Breast epithelium (tissue), 4 donors: ENCODE measurements around the gene C1QTNF6. TPM values are rescaled to one million over a fixed set of nuclear protein-coding genes. Genes with fewer than 3 reads are reported as not detected.
"Not testable (repeated sequence)": the region's sequence is repeated elsewhere in the genome, so short reads cannot be mapped to it uniquely, and the experiment has no call there.

Experiments used
- DNase-seq, 2 donors: peaks; one replicate each; pipeline ENCODE4 v3.0.0-alpha.2; 2019; ENCODE audit warnings: low spot score in 2 of 2
- H3K27ac ChIP-seq, 2 donors: fragments of 200-600 bp; sonication (generic) in 1 of 2; one replicate each; pipeline ENCODE4 v1.5.1; 2016 to 2019; ENCODE audit warnings: mild to moderate bottlenecking in 1 of 2
- H3K27me3 ChIP-seq, 2 donors: fragments of 200-600 bp; sonication (generic) in 1 of 2; one replicate each; pipeline versions ENCODE4 v1.5.1 to v1.6.0; 2017 to 2019; ENCODE audit warnings: control low read depth in 1 of 2, mild to moderate bottlenecking in 1 of 2
- H3K36me3 ChIP-seq: fragments of 200-600 bp; one replicate; pipeline ENCODE4 v1.5.1; 2019
- H3K4me1 ChIP-seq, 2 donors: fragments of 200-600 bp; sonication (generic); one replicate each; pipeline ENCODE4 v1.5.1; 2016 to 2019; ENCODE audit warnings: control low read depth in 1 of 2
- H3K4me3 ChIP-seq, 3 donors: fragments of 200-600 bp; sonication (generic); 1 replicate in 2 of 3; 2 replicates in 1 of 3; pipeline ENCODE4 v1.5.1; 2016 to 2019; ENCODE audit warnings: mild to moderate bottlenecking in 3 of 3, moderate library complexity in 2 of 3
- H3K9me3 ChIP-seq, 2 donors: fragments of 200-600 bp; sonication (generic) in 1 of 2; one replicate each; pipeline ENCODE4 v1.5.1; 2016 to 2019; ENCODE audit warnings: control low read depth in 1 of 2
- POLR2A ChIP-seq: fragments of 450-650 bp; IDR thresholded peaks from one replicate; pipeline ENCODE4 v1.6.1; 2016; ENCODE audit warnings: antibody characterized with exemption, mild to moderate bottlenecking, moderate library complexity
- POLR2AphosphoS5 ChIP-seq, 3 donors: sonication (generic); formaldehyde crosslinking; IDR thresholded peaks; one replicate each; pipeline ENCODE4 v1.6.1; 2017; ENCODE audit warnings: antibody characterized with exemption in 3 of 3
- intact Hi-C: fragments of 100-400 bp; cut with DNase I; formaldehyde crosslinking; loops from one replicate; pipeline ENCODE4 v1.15.1; 2023; ENCODE audit warnings: low total_unique reads
- total RNA-seq, 3 donors: library from RNA; depleted of rRNA; stranded (reverse); fragments of >200 nt; gene quantifications; one replicate each; pipeline ENCODE4 v1.1.0, GENCODE V29; 2016
- TF ChIP-seq, protein P1 (sequence below), 3 donors: fragments of 450-650 bp; IDR thresholded peaks; one replicate each; pipeline ENCODE4 v1.5.1; 2016 to 2017; ENCODE audit warnings: antibody characterized with exemption in 3 of 3, mild to moderate bottlenecking in 3 of 3, moderate library complexity in 3 of 3

C1QTNF6 gene
- total RNA-seq, 3 donors from 2014 or later = 2.2 to 3.6 (median 3.5) TPM

DNA sequence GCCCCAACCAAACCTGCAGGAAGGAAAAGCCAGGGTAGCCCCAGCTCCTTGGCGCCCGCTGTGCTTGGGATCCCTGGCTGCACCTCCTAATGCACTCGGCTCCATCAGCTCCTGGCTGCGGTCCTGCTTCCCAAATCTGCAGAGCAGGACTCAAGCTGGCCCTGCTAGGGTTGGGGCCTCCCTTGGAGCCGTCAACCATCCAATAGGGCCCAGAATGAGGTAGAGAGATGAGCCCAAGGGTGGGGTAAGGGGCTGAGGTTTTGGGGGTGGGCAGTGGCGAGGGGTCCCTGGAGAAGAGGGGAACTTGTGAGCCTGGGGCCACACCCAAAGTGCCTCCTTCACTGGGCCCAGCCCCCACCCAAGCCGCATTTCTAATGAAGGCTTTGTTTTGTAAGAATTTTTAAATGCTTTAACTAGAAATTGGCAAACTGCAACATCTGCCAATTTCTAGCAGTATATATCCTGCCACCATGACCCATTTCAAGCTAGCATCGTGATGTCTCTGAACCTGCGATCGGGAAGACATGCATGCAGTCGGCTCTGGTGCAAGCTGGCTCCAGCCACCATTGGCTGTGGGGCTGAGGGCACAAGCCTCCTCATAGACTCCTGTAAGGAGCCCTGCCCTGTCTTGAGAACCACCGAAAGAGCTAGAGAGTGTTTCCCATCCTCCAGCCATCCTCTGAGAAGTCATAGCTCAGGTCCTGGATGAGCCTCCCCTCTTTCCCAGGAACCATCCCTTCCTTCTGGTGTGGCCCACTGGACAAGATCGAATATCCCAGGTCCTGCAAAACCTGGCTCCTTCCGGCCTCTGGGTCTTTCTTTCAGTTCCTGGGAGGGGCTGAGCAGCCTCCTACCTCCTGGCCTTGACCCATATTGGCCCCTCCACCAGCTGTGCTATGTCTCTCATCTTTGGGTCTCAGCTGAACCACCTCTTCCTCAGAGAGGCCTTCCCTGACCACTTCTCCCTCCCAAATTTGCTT, 15.5 kb downstream of the C1QTNF6 start:
- TF ChIP-seq, protein P1, sequence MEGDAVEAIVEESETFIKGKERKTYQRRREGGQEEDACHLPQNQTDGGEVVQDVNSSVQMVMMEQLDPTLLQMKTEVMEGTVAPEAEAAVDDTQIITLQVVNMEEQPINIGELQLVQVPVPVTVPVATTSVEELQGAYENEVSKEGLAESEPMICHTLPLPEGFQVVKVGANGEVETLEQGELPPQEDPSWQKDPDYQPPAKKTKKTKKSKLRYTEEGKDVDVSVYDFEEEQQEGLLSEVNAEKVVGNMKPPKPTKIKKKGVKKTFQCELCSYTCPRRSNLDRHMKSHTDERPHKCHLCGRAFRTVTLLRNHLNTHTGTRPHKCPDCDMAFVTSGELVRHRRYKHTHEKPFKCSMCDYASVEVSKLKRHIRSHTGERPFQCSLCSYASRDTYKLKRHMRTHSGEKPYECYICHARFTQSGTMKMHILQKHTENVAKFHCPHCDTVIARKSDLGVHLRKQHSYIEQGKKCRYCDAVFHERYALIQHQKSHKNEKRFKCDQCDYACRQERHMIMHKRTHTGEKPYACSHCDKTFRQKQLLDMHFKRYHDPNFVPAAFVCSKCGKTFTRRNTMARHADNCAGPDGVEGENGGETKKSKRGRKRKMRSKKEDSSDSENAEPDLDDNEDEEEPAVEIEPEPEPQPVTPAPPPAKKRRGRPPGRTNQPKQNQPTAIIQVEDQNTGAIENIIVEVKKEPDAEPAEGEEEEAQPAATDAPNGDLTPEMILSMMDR (IDR thresholded peaks at IDR 0.05) = no peak
- TF ChIP-seq POLR2A (no peak), POLR2AphosphoS5 (IDR thresholded peaks at IDR 0.05) (no peak)
- DNase-seq = peak in 1 of 2 donors; percentile 38
- Histone ChIP-seq H3K27ac (no peak overlapping the region), H3K9me3 (no peaks in the 10 kb centered on the region), H3K36me3 (no peaks in the 10 kb centered on the region), H3K4me1 (peaks cover 14 to 19% of the 10 kb centered on the region in 2 donors), H3K4me3 (no peak overlapping the region), H3K27me3 (no peaks in the 10 kb centered on the region)
- intact Hi-C loops = no loop called here

DNA sequence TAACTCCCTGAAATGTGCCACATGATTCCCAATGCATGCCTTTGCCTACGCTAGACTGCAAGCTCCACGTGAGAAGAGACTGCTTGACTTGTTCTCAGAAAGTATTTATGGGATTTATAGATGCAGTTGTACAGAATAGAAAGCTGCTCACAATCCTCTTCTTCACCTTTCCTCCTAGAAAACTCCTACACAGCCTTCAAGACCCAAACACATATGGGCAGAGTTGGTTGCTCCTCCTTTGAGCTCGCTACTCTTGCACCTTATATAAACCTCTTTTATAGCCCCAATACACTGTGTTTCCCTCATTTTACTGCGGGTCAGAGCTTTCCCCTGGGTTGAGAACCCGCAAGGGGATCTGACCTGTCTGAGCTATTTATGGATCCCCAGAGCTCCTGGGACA, 16.4 kb downstream of the C1QTNF6 start:
- no peak for DNase-seq
- intact Hi-C loops = no loop called here
- H3K27ac ChIP-seq = no peak overlapping the region
- no peaks in the 10 kb centered on the region for H3K36me3 ChIP-seq
- TF ChIP-seq POLR2A = no peak
- no peaks in the 10 kb centered on the region for H3K27me3 ChIP-seq
- no peak overlapping the region for H3K4me3 ChIP-seq
- peaks cover 8 to 13% of the 10 kb centered on the region in 2 donors for H3K4me1 ChIP-seq
- no peaks in the 10 kb centered on the region for H3K9me3 ChIP-seq

DNA sequence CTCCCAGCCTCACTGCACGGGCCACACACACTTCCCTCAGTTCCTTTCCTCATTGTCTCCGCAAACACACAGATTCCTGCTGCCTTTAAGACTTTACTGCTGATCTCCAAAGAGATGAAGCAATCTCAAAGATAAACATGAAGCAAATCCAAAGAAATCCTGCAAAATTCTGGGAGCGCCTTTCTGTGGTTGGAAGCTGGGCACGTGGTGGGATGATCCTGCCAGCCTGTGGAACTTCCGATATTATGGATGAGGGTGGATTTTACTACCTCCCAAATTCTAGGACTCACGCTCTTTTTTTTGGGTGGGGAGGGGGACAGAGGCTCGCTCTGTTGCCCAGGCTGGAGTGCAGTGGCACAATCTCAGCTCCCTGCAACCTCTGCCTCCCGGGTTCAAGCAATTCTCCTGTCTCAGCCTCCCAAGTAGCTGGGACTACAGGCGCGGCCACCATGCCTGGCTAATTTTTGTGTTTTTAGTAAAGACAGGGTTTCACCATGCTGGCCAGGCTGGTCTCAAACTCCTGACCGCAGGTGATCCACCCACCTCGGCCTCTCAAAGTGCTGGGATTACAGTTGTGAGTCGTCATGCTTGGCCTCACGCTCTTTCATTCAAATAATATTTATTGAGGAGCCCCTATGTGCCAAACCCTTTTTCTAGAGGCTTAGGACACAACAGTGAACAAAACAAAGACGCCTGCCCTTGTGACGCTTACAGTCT, 17.2 kb downstream of the C1QTNF6 start:
- intact Hi-C loops, H3K4me1 ChIP-seq, H3K4me3 ChIP-seq, H3K27ac ChIP-seq, H3K9me3 ChIP-seq, H3K36me3 ChIP-seq, H3K27me3 ChIP-seq: not testable (repeated sequence)
- DNase-seq = peak in 1 of 2 donors; percentile 20

DNA sequence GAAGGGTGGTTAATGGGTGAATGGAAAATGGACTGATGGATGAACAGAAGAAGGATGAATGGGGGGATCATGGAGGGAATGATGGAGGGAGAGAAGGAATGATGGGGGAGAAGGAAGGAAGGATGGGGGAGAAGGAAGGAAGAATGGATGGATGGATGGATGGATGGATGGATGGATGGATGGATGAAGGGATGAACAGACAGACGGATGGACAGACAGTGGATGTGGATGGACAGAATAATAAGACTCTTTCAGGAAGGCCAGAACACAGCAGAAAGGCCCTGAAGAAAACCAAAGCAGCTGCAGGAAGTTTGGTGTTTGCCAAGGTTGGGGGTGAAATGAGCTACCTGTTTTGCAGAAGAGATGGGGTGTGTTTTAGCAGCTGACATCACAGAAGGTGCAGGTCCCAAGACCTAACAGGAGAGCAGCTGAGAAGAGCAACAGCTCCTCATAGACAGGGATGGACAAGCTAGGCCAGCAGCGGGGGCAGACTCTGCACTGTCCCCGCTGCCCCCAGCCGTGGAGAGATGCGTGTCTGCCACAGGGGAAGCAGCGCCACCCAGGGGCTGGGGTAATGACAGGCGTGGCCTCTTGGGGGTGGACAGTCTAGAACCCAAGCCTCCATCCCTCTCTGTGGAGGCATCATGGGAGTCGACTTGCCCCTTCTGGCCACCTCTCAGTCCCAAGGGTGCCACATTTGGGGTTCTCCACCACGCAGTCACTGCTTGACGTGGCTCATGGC, 17.9 kb downstream of the C1QTNF6 start:
- Histone ChIP-seq H3K9me3 (no peaks in the 10 kb centered on the region), H3K27me3 (no peaks in the 10 kb centered on the region), H3K27ac (no peak overlapping the region), H3K4me1 (no peaks in the 10 kb centered on the region), H3K36me3 (no peaks in the 10 kb centered on the region), H3K4me3 (no peak overlapping the region)
- peak in 1 of 2 donors; percentile 15 for DNase-seq
- TF ChIP-seq, protein P1 (IDR thresholded peaks at IDR 0.05) = no peak
- TF ChIP-seq POLR2A (no peak), POLR2AphosphoS5 (IDR thresholded peaks at IDR 0.05) (no peak)
- intact Hi-C loops = no loop called here

DNA sequence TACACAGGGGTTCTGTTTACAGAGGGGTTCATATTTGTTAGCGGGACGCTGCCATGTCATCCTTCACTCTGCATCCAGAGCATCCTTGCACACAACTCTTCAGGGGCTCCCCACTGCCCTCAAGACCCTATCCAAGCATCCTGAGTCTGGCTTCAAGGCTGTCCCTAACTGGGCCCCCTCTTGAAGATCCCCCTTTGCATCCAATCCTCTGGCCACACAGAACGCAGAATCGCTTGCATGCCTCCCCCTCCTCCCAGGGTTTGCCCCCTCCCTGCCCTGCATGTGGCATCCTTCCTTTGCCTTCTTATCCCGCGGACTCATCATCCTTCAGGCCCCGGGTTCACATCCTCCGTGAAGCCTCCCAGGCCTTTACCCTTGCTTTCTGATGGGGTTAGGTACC, 18.6 kb downstream of the C1QTNF6 start:
- intact Hi-C loops = no loop called here
- H3K27ac ChIP-seq = no peak overlapping the region
- TF ChIP-seq POLR2A = no peak
- TF ChIP-seq POLR2AphosphoS5 (IDR thresholded peaks at IDR 0.05) = no peak
- TF ChIP-seq, protein P1 (IDR thresholded peaks at IDR 0.05) = no peak
- H3K4me1 ChIP-seq = no peaks in the 10 kb centered on the region
- H3K4me3 ChIP-seq = no peak overlapping the region
- no peaks in the 10 kb centered on the region for H3K9me3 ChIP-seq
- DNase-seq = peak in 1 of 2 donors; percentile 50
- H3K36me3 ChIP-seq = no peaks in the 10 kb centered on the region
- H3K27me3 ChIP-seq = no peaks in the 10 kb centered on the region
